Testis (tissue), 2 donors: ENCODE measurements around the gene AMOT.
"Not testable (repeated sequence)": the region's sequence is repeated elsewhere in the genome, so short reads cannot be mapped to it uniquely, and the experiment has no call there.

Experiments used
- CTCF ChIP-seq, 3 experiments: fragments of 450-650 bp in 2 of 3; fragments of 200-600 bp in 1 of 3; sonication (generic) in 1 of 3; IDR thresholded peaks; one replicate each; pipeline ENCODE4 v1.5.1; 2016 to 2019; ENCODE audit warnings: antibody characterized with exemption in 3 of 3, mild to moderate bottlenecking in 2 of 3, moderate library complexity in 1 of 3
- POLR2A ChIP-seq: fragments of 450-650 bp; IDR thresholded peaks from one replicate; pipeline ENCODE4 v1.6.1; 2017; ENCODE audit warnings: antibody characterized with exemption, mild to moderate bottlenecking, moderate library complexity

- TF ChIP-seq CTCF (IDR thresholded peaks at IDR 0.05); POLR2A: not testable (repeated sequence)
Observed at GRCh38 chrX:112854901-112855300, 14.3 kb upstream of the AMOT start.
